ENCODE data around the gene IQSEC3.
"Not testable (repeated sequence)": the region's sequence is repeated elsewhere in the genome, so short reads cannot be mapped to it uniquely, and the experiment has no call there.

The IQSEC3 gene

DNA sequence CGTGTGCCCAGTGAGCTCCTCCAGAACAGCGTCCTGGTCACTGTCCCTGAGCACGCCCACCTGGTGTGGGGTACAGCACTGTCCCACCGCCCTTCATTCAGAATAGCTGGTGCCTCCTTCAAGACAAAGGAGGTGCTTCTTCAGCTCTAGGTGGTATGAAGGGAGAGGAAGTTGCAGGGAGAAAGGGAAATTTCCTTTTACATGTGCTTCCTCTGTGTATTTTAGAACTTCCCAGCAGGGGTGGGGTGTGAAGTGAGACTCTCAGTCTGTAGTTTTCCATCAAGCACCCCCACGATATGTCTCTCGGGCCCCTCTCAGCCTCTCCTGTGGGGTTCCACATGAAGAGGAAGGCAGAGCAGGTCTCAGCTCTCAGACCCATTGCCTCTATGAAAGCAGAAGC lies 148.5 kb downstream of the IQSEC3 start:
- intact Hi-C loops (cut with micrococcal nuclease) = no loop called here
- no peak overlapping the region for H3K27ac Mint-ChIP-seq
- H3K4me3 Mint-ChIP-seq = no peak overlapping the region
- peaks cover 6% of the 10 kb centered on the region for H3K27me3 Mint-ChIP-seq
- H3K4me1 Mint-ChIP-seq (ENCODE audit: low read depth) = peaks cover 52% of the 10 kb centered on the region
- H3K9me3 Mint-ChIP-seq = no peaks in the 10 kb centered on the region
- H3K36me3 Mint-ChIP-seq (ENCODE audit: low read depth) = no peaks in the 10 kb centered on the region

- H3K27ac Mint-ChIP-seq; intact Hi-C loops (cut with micrococcal nuclease): not testable (repeated sequence)
Measured at GRCh38 chr12:217029-217428, 150.5 kb downstream of the IQSEC3 start.

DNA sequence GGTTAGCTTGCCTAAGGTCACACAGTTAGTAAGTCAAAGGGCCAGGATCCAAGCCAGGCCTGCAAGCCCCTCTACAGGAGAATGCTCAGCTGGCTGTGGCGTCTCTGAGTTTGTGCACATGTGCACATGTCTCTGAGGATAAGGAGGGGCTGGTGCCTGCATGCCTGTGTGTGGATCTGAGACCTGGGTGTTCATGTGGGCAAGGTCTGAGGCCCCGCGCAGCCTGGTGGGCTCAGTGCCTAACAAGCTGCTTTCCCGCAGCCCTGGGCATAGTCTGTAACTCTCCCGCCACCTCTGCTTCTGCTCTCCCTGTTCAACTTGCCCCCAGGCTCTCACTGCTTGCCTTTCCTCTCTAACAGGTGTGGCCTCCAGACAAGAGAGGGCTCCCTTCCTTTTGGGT lies 151.7 kb downstream of the IQSEC3 start:
- H3K4me1 Mint-ChIP-seq (ENCODE audit: low read depth) = peaks cover 29% of the 10 kb centered on the region
- no peak overlapping the region for H3K27ac Mint-ChIP-seq
- H3K27me3 Mint-ChIP-seq = peaks cover 21% of the 10 kb centered on the region
- H3K9me3 Mint-ChIP-seq = no peaks in the 10 kb centered on the region
- H3K36me3 Mint-ChIP-seq (ENCODE audit: low read depth) = no peaks in the 10 kb centered on the region
- H3K4me3 Mint-ChIP-seq = no peak overlapping the region
- intact Hi-C loops (cut with micrococcal nuclease) = no loop called here

More at GRCh38 chr12:217029-217428, 150.5 kb downstream of the IQSEC3 start:
- not testable (repeated sequence) for H3K4me3 Mint-ChIP-seq; H3K36me3 Mint-ChIP-seq (ENCODE audit: low read depth); H3K9me3 Mint-ChIP-seq
- Mint-ChIP-seq H3K4me1 (ENCODE audit: low read depth) (peaks cover 40% of the 10 kb centered on the region), H3K27me3 (peaks cover 14% of the 10 kb centered on the region)

- Mint-ChIP-seq H3K4me1 (ENCODE audit: low read depth) (peaks cover 21% of the 10 kb centered on the region), H3K27me3 (peaks cover 20% of the 10 kb centered on the region), H3K36me3 (ENCODE audit: low read depth) (no peaks in the 10 kb centered on the region), H3K27ac (no peak overlapping the region), H3K4me3 (no peak overlapping the region), H3K9me3 (no peaks in the 10 kb centered on the region)
- intact Hi-C loops (cut with micrococcal nuclease) = no loop called here
Measured at GRCh38 chr12:218728-219590, 152.4 kb downstream of the IQSEC3 start.

- Mint-ChIP-seq H3K4me3 (no peak overlapping the region), H3K27ac (peak overlapping the region; percentile 20), H3K36me3 (ENCODE audit: low read depth) (no peaks in the 10 kb centered on the region), H3K4me1 (ENCODE audit: low read depth) (peaks cover 12% of the 10 kb centered on the region), H3K27me3 (peaks cover 20% of the 10 kb centered on the region), H3K9me3 (no peaks in the 10 kb centered on the region)
- intact Hi-C loops (cut with micrococcal nuclease) = no loop called here
Measured at GRCh38 chr12:219891-220352, 153.4 kb downstream of the IQSEC3 start.

- peaks cover 20% of the 10 kb centered on the region for H3K27me3 Mint-ChIP-seq
- intact Hi-C loops (cut with micrococcal nuclease) = no loop called here
- peak overlapping the region; percentile 20 for H3K27ac Mint-ChIP-seq
- no peak overlapping the region for H3K4me3 Mint-ChIP-seq
- no peaks in the 10 kb centered on the region for H3K36me3 Mint-ChIP-seq (ENCODE audit: low read depth)
- H3K9me3 Mint-ChIP-seq = no peaks in the 10 kb centered on the region
- H3K4me1 Mint-ChIP-seq (ENCODE audit: low read depth) = peaks cover 8% of the 10 kb centered on the region
Measured at GRCh38 chr12:220491-220890, 153.9 kb downstream of the IQSEC3 start.

GRCh38 chr12:220946-221550 lies 154.5 kb downstream of the IQSEC3 start:
- H3K27me3 Mint-ChIP-seq = peaks cover 20% of the 10 kb centered on the region
- H3K9me3 Mint-ChIP-seq = no peaks in the 10 kb centered on the region
- intact Hi-C loops (cut with micrococcal nuclease) = no loop called here
- no peak overlapping the region for H3K27ac Mint-ChIP-seq
- no peak overlapping the region for H3K4me3 Mint-ChIP-seq
- no peaks in the 10 kb centered on the region for H3K36me3 Mint-ChIP-seq (ENCODE audit: low read depth)
- H3K4me1 Mint-ChIP-seq (ENCODE audit: low read depth) = peaks cover 8% of the 10 kb centered on the region

DNA sequence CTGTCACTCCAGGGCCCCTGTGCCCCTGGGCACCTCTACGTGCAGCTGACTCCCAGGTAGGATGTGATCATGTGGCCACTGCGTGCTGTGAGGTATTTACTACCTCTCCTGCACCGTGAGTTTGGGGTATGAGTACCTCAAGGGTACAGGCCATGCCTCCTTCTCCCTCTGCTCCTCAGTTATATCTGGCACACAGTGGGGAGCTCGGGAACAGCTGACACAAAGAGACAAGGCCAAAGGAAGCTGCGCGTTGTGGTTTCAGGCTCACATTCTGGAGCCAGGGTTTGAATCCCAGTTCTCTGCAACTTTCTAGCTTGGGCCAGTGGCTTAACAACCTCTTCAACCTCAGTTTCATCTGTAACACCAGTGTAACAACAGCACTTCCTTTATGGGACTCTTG lies 155.2 kb downstream of the IQSEC3 start:
- H3K27me3 Mint-ChIP-seq = peaks cover 21% of the 10 kb centered on the region
- no peak overlapping the region for H3K27ac Mint-ChIP-seq
- H3K9me3 Mint-ChIP-seq = no peaks in the 10 kb centered on the region
- peaks cover 8% of the 10 kb centered on the region for H3K4me1 Mint-ChIP-seq (ENCODE audit: low read depth)
- intact Hi-C loops (cut with micrococcal nuclease) = no loop called here
- H3K4me3 Mint-ChIP-seq = no peak overlapping the region
- H3K36me3 Mint-ChIP-seq (ENCODE audit: low read depth) = no peaks in the 10 kb centered on the region

DNA sequence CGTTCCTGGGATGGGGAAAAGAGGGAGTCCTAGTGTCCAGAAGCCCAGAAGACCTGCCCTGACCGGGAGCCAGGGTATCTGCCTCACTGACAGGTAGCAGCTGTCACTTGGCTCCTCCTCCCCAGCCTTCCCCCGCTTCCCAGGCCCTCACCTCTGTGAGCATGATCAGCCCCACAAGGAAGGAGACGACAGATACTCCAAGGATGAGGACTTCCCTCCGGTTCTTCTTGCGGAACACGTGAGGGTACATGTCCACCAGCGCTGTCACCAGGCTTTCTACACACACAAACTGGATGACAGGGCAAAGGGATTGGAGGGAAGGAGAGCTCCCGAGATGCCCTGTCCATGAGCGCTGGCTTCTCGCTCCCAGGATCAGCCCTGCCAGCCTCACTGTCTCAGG lies 157.3 kb downstream of the IQSEC3 start:
- Mint-ChIP-seq H3K4me3 (no peak overlapping the region), H3K36me3 (ENCODE audit: low read depth) (no peaks in the 10 kb centered on the region), H3K27me3 (peaks cover 26% of the 10 kb centered on the region), H3K27ac (no peak overlapping the region), H3K9me3 (no peaks in the 10 kb centered on the region), H3K4me1 (ENCODE audit: low read depth) (peaks cover 8% of the 10 kb centered on the region)
- intact Hi-C loops (cut with micrococcal nuclease) = no loop called here

DNA sequence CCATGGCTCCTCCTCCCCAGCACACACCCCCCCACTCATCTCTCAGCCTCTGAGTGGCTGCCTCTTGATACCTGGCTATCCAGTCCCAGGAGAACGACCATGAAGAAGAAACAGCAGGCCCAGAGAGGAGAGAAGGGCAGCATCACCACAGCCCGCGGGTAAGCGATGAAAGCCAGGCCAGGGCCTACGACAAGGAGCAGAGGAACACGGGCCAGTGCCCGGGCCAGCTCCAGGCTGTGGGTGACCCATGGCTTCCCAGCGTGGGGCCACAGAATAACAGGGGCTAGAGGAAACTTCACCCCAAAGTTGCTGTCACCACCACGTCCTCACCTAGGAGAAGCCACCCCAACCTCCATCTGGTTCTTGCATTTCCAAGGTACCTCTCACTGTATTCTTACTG lies 157.8 kb downstream of the IQSEC3 start:
- Mint-ChIP-seq H3K4me3 (no peak overlapping the region), H3K27ac (no peak overlapping the region)
- intact Hi-C loops (cut with micrococcal nuclease) = no loop called here

GRCh38 chr12:225012-225411 lies 158.4 kb downstream of the IQSEC3 start:
- no peaks in the 10 kb centered on the region for H3K36me3 Mint-ChIP-seq (ENCODE audit: low read depth)
- peaks cover 3% of the 10 kb centered on the region for H3K4me1 Mint-ChIP-seq (ENCODE audit: low read depth)
- H3K9me3 Mint-ChIP-seq = no peaks in the 10 kb centered on the region
- H3K27ac Mint-ChIP-seq = no peak overlapping the region
- intact Hi-C loops (cut with micrococcal nuclease) = no loop called here
- peaks cover 31% of the 10 kb centered on the region for H3K27me3 Mint-ChIP-seq
- H3K4me3 Mint-ChIP-seq = no peak overlapping the region

More for the DNA sequence above, 157.8 kb downstream of the IQSEC3 start:
- Mint-ChIP-seq H3K4me1 (ENCODE audit: low read depth) (peaks cover 8% of the 10 kb centered on the region), H3K27me3 (peaks cover 28% of the 10 kb centered on the region), H3K9me3 (no peaks in the 10 kb centered on the region), H3K36me3 (ENCODE audit: low read depth) (no peaks in the 10 kb centered on the region)

DNA sequence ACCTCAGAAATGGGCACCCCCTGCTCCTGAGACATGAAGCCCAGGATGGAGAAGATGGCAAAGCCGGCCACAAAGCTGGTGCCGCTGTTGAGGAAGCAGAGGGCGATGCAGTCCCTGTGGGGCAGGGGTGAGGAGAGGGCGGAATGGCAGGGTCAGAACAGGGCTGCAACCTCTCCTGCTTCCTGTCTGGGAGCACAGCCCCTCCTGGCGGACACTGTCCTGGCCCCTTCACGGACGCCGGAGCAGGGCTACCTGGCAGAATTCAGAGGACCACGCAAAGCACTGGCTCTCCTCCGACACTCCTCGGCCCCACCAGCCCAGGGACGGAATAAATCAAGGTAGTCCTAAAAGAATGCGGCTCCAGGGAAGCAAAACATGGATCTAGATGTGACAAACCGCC lies 159.8 kb downstream of the IQSEC3 start:
- intact Hi-C loops (cut with micrococcal nuclease) = no loop called here
- Mint-ChIP-seq H3K36me3 (ENCODE audit: low read depth) (no peaks in the 10 kb centered on the region), H3K27ac (no peak overlapping the region), H3K4me3 (no peak overlapping the region), H3K9me3 (no peaks in the 10 kb centered on the region), H3K27me3 (peaks cover 27% of the 10 kb centered on the region), H3K4me1 (ENCODE audit: low read depth) (no peaks in the 10 kb centered on the region)

DNA sequence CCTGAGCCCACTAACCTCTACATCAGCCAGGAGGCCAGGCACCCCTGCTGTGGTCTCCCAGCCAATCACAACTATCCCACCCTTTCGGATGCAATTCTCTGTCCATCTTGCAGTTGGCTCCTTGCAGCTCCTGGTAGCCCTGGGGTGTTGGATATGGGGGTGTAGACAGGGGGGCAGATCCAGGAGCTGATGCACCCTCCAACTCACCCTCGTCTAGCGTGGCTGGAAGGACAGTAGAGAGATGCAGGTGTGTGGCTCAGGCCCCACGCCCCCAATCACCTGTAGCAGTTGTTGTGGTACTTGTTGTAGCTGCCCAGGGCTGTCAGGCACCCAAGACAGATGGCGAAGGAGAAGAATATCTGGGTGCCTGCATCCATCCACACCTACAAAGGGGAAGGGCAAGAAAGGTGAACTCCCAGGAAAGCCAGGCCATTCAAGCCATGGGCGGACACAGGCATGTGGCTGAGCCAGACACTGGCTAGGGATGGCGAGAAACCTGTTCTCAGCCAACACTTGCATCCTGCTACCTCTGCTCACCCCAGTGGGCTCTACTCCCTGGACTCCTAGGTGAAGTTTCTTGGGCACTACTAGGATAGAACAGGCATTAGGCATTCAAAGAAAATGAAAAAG lies 160.8 kb downstream of the IQSEC3 start:
- Mint-ChIP-seq H3K9me3 (no peaks in the 10 kb centered on the region), H3K4me1 (ENCODE audit: low read depth) (no peaks in the 10 kb centered on the region), H3K27me3 (peaks cover 24% of the 10 kb centered on the region), H3K4me3 (no peak overlapping the region), H3K36me3 (ENCODE audit: low read depth) (no peaks in the 10 kb centered on the region), H3K27ac (no peak overlapping the region)
- intact Hi-C loops (cut with micrococcal nuclease) = no loop called here

Measured in dendritic cell treated with granulocyte-macrophage colony-stimulating factor and Interleukin-4, amounts not matched to agents 40 ng/mL and 50 ng/mL, for 4 days (primary cell).